Uterus (tissue), 2 donors: ENCODE results near the gene ZNF107.

Experiments used
- POLR2A ChIP-seq, 2 donors: fragments of 450-650 bp; IDR thresholded peaks; one replicate each; pipeline ENCODE4 v1.6.1; 2016; ENCODE audit warnings: antibody characterized with exemption in 2 of 2, mild to moderate bottlenecking in 1 of 2, moderate library complexity in 1 of 2
- TF ChIP-seq, protein P1 (sequence below), 4 experiments: fragments of 200-600 bp in 2 of 4; fragments of 450-650 bp in 2 of 4; sonication (generic) in 2 of 4; IDR thresholded peaks; one replicate each; pipeline ENCODE4 v1.5.1; 2016 to 2019; ENCODE audit warnings: antibody characterized with exemption in 4 of 4, mild to moderate bottlenecking in 2 of 4, moderate library complexity in 1 of 4

DNA sequence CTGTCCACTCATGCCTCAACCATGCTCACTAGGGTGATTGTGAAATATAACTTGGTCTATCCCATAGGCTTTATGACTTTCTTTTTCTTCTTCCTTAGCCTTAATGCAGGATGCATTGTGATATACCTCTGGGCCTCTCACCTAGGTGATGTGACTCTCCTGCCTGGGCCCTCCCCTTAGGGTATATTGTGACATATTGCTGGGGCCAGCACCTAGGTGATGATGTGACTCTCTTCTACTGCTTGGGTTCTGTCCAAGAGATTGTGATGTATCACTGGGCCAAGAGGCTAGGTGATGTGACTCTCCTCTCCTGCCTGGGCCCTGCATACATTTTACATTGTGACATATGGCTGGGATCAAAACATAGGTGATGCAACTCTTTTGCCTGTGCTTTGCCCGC, 14.7 kb upstream of the ZNF107 start:
- TF ChIP-seq, protein P1, sequence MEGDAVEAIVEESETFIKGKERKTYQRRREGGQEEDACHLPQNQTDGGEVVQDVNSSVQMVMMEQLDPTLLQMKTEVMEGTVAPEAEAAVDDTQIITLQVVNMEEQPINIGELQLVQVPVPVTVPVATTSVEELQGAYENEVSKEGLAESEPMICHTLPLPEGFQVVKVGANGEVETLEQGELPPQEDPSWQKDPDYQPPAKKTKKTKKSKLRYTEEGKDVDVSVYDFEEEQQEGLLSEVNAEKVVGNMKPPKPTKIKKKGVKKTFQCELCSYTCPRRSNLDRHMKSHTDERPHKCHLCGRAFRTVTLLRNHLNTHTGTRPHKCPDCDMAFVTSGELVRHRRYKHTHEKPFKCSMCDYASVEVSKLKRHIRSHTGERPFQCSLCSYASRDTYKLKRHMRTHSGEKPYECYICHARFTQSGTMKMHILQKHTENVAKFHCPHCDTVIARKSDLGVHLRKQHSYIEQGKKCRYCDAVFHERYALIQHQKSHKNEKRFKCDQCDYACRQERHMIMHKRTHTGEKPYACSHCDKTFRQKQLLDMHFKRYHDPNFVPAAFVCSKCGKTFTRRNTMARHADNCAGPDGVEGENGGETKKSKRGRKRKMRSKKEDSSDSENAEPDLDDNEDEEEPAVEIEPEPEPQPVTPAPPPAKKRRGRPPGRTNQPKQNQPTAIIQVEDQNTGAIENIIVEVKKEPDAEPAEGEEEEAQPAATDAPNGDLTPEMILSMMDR (IDR thresholded peaks at IDR 0.05): no peak
- TF ChIP-seq POLR2A (IDR thresholded peaks at IDR 0.05): no peak
